NCI-H82 treated with DMSO at 0.1 percent for 48 hours (cell line): ENCODE data around the gene ANO2.
A peak's percentile ranks its signal among the peaks of the same experiment; 100 is the strongest.

Source experiments
- DNase-seq: peaks from one replicate; lab custom pipeline; 2025; ENCODE audit not compliant: unreplicated experiment; lab: John Stamatoyannopoulos, UW

The ANO2 gene

GRCh38 chr12:5586201-5586600 is 358.9 kb downstream of the ANO2 start:
- no peak for DNase-seq

GRCh38 chr12:5585178-5585577 is 359.9 kb downstream of the ANO2 start:
- DNase-seq, result no peak

GRCh38 chr12:5584412-5585175 is 360.5 kb downstream of the ANO2 start:
- no peak for DNase-seq

GRCh38 chr12:5582541-5582940 is 362.5 kb downstream of the ANO2 start:
- DNase-seq, result no peak

GRCh38 chr12:5582018-5582417 is 363.0 kb downstream of the ANO2 start:
- peak; percentile 22 for DNase-seq

GRCh38 chr12:5581616-5582015 is 363.4 kb downstream of the ANO2 start:
- no peak for DNase-seq

GRCh38 chr12:5581019-5581418 is 364.0 kb downstream of the ANO2 start:
- DNase-seq, result no peak

- no peak for DNase-seq
Measured at GRCh38 chr12:5578775-5579174, 366.3 kb downstream of the ANO2 start.

GRCh38 chr12:5577741-5578140 is 367.3 kb downstream of the ANO2 start:
- no peak for DNase-seq

GRCh38 chr12:5577211-5577612 is 367.8 kb downstream of the ANO2 start:
- no peak for DNase-seq

GRCh38 chr12:5575987-5576386 is 369.1 kb downstream of the ANO2 start:
- DNase-seq, result no peak

- DNase-seq, result no peak
Measured at GRCh38 chr12:5575232-5575631, 369.8 kb downstream of the ANO2 start.

- DNase-seq, result no peak
Measured at GRCh38 chr12:5573390-5573789, 371.7 kb downstream of the ANO2 start.

GRCh38 chr12:5571115-5571514 is 373.9 kb downstream of the ANO2 start:
- DNase-seq, result no peak

- DNase-seq, result peak; percentile 18
Measured at GRCh38 chr12:5570416-5570815, 374.6 kb downstream of the ANO2 start.

GRCh38 chr12:5568325-5568981 is 376.6 kb downstream of the ANO2 start:
- DNase-seq, result no peak

- DNase-seq, result no peak
Measured at GRCh38 chr12:5567016-5567725, 377.9 kb downstream of the ANO2 start.

- DNase-seq, result no peak
Measured at GRCh38 chr12:5565933-5566599, 379.0 kb downstream of the ANO2 start.

- no peak for DNase-seq
Measured at GRCh38 chr12:5562581-5562980, 382.5 kb downstream of the ANO2 start.

GRCh38 chr12:5561846-5562245 is 383.2 kb downstream of the ANO2 start:
- DNase-seq, result no peak

GRCh38 chr12:5561057-5561456 is 384.0 kb downstream of the ANO2 start:
- DNase-seq, result no peak

- DNase-seq, result no peak
Measured at GRCh38 chr12:5560265-5560664, 384.8 kb downstream of the ANO2 start.
